GM19455 (cell line): ENCODE results near the gene RFX5.
"Not testable (repeated sequence)": the region's sequence is repeated elsewhere in the genome, so short reads cannot be mapped to it uniquely, and the experiment has no call there.

Experiments
- ATAC-seq: cut with Tn5 transposase; IDR thresholded peaks from one replicate; pipeline ENCODE4 v1.9.1; 2021; ENCODE audit not compliant: unreplicated experiment

The RFX5 gene

DNA sequence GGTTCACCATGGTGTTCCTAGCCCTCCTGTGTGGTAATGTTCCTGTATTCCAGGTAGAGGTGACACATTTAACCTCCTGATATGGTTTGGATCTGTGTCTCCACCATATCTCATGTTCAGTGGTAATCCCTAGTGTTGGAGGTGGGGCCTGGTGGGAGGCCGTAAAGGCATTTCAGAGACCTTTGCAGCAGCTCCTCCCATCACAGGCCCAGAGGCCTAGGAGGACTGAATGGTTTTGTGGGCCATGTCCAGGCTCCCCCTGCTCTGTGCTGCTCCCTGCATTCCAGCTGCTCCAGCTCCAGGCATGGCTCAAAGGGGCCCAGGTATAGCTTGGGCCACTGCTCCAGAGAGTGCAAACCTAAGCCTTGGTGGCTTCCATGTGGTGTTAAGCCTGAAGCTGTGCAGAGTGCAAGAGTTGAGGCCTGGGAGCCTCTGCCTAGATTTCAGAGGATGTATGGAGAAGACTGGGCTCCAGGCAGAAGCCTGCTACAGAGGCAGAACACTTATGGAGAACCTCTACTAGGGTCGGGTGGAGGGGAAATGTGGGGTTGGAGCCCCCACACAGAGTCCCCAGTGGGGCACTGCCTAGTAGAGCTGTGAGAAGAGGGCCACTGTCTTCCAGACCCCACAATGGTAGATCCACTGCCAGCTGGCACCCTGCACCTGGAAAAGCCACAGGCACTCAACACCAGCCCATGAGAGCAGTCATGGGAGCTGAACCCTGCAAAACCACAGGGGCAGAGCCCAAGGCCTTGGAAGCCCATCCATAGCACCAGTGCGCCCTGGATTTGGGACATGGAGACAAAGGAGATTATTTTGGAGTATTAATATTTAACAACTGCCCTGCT is 15.5 kb upstream of the RFX5 start:
- no peak for ATAC-seq

DNA sequence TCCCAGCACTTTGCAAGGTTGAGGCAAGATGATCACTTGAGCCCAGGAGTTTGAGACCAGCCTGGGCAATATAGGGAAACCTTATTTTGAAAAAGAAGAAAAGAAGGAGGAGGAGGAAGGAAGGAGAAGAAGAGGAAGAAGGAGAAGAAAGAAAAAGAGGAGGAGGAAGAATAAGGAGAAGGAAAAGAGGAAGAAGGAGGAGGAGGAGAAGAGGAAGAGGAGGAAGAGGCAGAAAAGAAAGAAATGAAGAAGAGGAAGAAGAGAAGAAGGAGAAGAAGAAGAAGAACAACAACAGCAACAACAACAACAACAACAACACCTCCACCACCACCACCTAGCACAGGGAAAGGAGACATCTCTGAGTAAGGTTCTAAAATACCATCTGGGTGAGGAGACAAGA is 14.8 kb upstream of the RFX5 start:
- ATAC-seq = no peak

DNA sequence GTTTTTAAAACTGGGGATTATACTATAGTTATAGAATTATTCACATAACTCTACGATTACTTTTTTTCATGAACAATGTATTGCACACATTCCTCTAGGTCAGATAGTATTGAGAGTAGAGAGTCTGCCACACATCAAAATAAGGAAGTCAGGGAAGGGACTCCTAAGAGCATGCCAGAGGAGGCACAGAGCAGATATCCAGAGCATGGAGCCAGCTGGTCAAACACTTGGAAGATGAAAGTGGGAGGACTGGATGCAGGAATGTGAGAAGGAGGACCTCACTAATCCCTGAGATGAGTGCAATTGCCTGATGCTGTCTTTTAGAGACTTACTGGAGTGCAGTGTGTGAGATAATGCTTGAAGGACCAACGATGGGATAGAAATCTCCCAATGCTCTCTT is 9.6 kb upstream of the RFX5 start:
- no peak for ATAC-seq

DNA sequence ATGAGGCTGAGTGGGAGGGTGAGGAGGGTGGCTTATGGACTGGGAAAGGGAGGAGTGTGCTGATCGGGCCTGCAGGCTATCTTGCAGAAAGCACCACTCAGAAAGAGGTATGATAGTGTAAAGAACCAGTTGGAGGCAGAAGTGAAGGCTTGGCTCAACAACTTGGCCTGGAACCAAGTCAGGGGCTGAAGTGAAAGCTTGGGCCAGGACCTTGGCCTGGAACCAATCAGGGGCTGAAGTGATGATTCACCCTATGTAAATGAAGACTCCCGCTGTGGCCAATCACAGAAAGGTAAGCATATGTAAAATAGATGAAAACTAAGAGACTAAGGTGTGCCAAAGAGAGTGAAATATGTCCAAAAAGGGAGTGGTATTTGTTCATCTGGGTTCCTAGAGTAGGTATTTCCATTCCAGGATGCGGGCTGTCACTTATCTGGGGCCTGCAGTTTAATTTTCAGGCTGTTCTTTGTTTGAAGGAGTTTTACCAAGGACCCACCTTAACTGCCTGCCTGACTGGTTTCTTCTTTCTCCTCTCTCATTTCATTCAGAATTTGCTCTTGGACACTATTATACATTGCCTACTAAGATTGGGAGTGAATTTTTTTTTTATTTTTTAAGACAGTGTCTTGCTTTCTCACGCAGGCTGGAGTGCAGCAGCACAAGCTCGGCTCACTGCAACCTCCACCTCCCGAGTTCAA is 5.1 kb upstream of the RFX5 start:
- no peak for ATAC-seq

DNA sequence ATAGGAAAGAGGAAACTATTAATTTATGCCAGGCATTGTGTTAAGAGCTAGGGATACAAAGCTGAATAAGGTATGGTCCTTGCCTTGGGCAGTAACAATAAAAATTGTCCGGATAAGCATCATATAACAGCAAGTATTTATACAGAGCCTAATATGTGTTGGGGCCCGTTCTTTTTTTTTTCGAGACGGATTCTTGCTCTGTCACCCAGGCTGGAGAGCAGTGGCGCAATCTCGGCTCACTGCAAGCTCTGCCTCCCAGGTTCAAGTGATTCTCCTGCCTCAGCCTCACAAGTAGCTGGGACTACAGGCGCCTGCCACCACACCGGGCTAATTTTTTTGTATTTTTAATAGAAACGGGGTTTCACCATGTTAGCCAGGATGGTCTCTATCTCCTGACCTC is 3.3 kb upstream of the RFX5 start:
- not testable (repeated sequence) for ATAC-seq

DNA sequence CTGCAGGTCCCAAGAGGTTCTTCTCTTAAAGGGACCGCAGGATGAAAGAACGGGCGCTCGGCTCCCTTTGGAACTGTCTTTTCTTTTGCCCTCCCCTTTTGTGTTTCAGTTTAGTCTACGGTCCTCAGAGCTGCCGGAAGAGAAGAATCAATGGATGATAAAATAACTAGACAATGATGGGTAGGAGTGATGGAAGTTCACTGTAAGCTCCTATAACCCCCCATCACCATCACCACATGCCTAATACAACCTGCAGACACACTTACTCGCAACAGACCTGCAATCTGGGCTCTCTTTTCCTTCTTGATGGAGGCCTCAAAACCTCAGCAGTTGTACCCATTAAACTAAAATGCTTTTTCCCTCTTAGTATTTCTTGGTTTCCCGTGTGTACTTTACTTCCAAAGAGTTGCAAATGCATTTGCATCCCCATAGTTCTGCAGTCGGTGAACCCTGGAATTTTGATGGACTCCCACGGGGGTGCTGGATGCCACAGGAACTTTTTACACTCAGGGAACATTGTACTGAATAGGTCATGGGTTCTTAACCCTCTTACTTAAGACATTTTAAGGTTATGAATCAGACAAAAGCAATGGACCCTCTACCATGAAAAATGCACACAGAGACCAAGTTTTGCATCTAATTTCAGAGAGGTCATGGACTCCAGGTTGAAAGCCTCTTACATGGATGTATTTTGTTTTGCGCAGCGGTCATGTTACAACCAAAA is 633 bp upstream of the RFX5 start:
- no peak for ATAC-seq

DNA sequence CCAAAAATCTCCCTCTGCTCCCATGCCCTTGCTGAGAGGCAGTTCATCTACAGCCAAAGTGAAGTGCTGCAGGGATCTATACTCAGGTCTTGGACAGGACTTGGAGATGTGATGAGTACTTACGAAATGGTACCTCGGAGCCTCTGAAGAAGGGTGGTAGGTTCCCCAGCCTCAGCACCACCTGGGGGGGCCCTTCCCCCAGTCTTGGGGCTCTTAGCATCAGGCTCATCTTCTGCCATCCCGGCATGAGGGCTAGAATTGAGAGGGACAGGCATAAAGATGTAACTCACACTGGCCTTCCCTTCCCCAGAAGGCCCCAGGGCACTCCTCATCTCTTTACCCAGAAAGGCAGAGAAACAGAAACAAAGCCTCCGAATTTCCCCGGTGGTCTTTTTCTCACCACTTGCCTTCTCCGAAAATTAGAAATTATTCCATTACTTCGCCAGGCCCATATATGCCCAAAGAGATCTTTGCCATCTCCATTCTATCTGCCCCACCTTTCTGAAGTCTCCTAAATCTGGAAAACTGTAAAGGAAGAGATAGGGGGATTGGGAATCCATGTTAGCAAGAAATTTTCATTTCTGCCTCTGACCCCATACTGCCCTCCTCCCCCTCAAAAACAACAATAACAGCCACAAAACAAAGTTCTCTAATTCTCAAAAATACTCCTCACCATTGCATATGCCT is 827 bp downstream of the RFX5 start:
- no peak for ATAC-seq

DNA sequence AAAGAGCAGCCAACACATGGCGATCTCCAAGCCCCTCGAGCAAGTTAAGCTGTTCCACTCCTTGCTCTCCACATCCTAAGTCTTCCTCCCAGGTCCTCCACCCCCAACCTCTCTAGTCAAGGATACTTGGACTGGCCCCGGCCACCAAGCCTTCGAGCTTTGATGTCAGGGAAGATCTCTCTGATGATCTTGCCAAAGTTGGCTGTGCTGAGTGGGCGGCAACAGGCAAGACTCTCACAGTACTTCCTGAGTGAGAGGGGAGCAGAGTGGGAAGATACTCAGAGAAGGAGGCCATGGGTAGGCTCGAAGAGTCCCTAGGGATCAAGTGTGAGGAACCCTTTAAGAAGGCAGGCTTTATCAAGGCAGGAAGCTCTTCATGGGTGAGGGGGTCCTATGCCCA is 2.8 kb downstream of the RFX5 start:
- no peak for ATAC-seq

DNA sequence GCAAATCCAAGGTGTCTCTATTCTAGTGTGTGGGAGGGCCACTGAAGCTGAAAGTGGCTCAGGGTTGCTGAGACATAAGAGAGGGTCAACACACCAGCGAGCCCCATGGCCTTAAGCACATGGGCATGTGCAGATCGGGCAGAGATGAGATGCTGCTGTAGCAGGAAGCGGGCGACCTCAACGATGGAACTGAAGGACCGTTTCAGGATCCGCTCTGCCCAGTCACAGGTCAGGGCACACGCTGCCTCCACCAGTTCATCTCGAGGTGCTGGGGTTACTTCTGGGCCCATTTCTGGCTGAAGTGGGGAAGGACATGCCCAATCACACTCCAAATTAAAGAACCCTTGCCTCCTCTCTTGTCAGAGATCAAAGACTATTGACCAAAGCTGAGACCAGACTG is 3.5 kb downstream of the RFX5 start:
- ATAC-seq = no peak

DNA sequence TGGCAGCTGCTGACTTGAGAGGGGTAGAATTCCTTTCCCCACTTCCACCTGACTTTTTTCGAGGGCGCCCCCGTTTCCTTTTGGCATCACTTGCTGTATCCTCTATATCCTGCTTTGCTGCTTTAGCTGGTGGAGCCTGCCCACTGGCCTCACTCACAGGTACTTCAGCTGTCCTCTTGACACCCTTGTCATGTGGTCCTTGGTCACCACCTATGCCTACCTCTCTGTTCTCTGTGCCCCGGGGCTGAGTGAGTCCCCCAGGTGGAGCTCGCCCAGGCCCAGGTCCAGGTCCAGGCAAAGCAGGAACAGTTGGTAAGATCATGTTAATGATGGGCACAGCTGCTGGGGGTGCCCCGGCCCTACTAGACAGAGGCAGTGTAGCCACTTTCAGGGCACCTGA is 4.5 kb downstream of the RFX5 start:
- no peak for ATAC-seq

DNA sequence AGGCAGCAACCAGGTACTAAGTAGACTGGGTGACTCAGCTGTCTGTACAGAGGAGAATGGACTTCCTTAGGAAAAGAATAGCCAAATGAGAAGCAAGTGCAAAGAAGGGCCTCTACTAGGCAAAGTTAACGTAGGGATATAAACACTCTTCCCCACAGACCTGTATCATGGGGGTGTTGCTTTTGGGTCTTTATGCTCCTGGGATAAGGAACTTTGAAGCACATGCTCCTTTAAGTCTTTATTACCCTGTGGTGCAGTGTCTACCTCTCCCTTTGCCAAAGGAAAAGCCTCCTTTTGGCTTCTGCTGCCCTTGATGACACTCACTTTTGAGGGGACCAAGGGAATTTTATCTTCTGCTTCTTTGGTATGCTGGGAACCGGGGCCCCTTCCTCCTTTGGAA is 5.0 kb downstream of the RFX5 start:
- no peak for ATAC-seq

DNA sequence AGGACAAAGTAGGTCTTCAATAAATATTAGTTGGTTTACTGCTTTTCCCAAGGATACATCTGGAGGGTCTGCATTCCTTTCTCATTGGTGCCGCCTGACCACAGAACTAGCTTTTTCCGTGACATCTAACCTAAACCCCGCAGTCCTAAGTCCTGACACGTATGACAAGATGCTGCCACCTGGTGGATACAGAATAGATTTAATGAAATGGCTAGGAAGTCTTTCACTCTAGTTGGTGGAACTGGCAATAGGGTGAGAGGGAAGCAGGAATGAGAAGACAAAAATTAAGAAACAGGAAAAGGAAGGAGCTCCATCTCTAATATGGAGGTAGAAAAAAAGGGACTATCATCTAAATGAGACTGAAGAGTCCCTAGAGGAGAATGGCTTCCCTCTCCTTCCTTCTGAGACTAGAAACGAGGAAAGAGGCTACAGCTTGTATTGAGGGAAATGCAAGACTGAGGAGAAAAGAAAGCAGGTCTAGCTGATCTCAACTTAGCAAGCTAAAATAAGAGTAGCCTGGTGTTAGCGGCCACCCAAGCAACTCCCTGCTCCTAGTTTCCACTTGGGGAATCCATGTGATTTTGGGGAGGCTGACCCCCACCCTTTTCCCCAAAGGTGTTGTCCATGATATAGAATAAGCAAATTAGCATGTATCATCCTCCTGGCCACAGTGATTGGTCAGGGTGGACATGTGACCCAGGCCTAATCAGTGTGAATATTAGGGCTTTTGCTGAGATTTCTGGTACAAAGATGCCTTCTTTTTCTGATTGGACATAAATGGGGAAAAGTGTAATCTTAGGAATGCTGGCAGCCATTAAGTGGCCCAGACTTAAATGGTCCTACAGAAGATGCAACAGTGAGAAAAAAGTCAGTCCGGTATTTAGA is 5.9 kb downstream of the RFX5 start:
- no peak for ATAC-seq

DNA sequence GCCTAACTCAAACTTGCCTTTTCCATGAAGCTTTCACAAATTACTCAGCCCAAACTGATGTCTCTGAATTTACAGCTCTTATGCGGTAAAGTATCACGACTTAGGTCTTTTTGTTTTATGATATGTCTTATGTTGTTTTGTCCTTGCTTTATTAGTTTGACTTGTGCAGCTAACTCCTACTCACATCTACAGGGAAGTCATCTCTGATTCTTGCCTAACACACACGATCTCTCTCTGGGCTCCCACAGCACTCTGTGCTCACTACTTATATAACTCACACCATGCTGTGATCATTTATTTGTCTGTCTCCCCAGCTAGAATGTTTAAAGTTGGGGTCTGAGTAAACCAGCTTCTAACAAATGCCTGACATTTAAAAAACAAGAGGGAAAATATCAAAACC is 10.5 kb downstream of the RFX5 start:
- ATAC-seq = no peak

DNA sequence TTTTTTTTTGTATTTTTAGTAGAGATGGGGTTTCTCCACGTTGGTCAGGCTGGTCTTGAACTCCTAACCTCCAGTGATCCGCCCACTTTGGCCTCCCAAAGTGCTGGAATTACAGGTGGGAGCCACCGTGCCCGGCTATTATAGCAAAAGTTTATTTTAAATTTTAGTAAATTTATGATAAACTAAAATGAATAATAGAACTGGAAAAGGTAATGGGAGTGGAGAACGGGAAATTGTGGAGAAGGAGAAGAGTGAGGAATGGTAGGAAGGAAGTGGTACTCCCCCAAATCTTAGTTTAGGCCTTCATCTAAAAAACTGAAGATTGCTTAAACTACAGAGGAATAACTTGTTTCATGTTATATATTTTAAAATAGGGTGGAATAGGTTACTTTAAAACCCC is 12.2 kb downstream of the RFX5 start:
- no peak for ATAC-seq

DNA sequence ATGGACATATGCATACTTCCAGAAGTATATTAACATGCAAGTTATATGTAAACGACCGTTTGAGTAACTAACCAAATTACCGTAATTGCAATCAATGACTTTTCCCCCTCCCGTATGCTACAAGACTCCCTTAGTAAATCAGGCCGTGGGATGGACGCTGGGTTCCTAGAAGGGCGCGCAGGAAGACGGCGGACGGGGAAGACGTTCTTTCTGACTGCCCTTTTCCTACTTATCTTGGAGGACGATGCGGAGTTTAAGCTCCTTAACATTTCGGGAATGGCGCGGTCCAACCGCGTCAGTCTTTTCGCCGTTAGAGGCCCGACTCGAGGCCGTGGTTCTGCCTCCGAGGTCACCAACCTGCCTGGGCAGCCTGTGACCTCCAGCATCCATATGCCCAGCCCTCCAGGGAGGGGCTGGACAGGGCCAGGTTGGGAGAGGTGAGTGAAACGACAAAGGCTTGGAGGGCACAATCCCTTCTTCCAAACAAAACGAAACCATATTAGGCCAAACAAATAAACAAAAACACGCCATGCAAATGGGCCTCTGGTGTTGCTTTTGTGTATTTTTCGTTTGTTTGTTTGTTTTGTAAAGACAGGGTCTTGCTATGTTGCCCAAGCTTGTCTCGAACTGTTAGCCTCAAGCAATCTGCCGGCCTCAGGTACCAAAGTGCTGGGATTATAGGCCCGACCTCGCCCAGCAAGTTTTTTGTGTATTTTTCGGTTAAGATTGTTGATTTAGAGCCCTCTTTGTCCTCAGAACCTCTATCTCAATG is 19.0 kb downstream of the RFX5 start:
- peak; percentile 13 for ATAC-seq

DNA sequence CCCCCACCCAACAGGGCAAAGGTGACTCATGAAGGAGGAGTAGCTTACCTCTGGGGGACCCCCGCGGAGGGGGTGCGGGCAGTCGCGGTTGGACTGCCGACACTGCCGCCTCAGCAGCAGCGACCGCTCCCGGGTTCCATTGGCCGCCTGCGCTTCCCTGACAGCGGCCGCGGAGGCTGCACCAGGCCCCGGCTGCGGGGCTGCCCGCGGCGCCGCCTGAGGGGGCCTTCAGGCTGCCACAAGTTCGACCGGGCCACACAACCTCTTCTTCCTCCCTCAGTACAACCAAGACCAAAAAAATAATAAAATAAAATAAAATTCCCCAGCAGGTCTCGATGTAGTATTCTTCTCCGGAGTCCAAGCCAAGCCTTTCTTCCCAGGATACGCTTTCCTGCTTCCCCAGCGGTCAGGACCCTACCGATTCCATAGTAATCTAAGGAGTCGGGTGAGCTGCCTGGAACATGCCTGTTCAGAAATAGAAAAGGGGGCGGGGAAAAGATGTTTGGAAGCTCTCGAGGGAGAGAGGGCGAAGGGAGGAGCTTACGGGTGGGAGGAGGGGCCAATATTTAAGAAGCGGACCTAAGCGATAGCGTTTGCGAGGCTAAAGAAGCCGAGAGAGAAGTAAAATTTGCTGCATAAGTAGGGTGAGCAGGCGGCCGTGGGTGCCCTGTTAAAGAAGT is 19.7 kb downstream of the RFX5 start, which contains the start of gene PI4KB:
TSS of gene PI4KB (minus strand) at position 194 of the 680 bp plus-strand sequence. CDS start 10,935 bp downstream, outside the sequence.
- peak; percentile 77 for ATAC-seq

DNA sequence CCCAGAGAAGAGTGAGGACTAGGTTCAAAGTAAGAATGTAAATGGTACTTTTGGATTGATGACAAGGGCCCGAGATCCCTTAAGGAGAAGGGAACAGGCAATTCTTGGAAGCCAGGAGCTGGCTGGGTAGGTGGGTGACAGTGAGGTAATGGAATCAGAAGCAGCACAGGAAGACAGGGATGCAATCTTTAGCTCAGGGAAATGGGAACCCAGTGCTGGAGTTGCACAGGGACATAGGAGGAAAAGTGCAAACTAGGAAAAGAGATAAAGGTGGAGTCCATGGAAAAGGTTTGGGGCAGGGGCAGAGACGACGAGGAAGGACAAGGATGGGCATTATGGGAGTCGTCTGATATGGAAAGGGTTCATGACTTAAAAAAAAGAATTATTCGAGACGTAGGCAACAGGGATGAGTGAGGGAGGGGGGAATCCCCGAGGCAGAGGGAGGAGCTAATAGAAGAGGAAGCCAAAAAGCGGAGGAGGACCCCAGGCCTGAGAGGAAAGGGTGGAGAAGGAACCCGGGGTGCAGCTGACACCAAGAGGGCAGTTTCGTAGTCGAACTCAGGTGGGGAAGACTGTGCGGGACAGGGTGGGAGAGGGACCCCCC is 20.3 kb downstream of the RFX5 start:
- ATAC-seq = peak; percentile 40

DNA sequence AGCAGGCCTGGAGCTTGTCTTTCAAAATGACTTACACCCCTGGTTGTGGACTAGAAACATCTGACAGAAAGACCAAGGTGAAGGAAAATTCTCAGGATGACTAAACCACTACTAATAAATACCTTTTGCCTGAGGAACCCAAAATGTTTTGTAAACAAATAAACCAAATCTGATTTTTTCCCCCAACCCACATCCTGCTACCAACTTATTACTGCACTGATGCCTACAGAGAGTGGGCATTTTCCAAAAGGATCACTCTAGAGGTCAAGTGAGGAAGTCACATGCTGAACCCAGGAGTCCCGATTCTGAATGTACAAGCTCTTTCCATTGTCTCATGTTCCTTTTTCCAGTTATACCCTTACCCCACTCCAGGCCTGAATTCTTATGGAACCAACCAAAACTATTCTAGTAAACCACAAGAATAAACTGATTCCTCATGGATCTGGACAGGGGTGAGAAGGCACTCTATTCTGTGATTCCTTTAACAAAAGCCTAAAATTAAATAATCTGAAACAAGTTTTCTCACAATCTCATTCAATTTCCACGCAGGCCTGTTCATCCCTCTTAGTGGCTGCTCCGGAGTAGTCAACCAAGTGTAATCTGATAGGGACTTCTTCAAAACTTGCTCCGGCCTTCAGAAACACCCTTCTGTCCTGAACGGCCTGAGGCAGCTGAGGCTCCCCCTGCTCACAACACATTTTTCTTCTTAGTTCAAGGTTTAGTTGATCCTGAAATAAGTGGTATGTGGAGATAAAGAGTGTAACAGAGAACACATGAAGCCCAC is 21.2 kb downstream of the RFX5 start:
- ATAC-seq = no peak
